ENCODE data around the gene CAMSAP2.

DNA sequence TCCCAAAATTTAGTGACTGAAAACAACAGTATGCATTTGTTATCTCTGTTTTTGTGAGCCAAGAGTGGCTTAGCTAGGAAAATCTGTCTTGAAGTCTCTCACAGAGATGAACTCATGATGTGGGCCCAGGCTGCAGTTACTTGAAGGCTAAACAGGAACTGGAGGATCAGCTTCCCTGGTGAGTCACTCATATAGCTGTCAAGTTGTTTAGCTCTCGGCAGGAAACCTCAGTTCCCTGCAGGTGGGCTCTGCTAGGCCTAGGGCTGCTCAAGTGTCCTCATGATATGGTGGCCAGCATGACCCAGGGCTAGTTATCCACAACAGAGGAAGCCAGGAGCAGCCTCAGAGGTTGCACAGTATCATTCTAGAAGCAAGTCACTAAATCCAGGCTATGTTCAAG is 38.8 kb upstream of the CAMSAP2 start:
- TF ChIP-seq, protein P1, sequence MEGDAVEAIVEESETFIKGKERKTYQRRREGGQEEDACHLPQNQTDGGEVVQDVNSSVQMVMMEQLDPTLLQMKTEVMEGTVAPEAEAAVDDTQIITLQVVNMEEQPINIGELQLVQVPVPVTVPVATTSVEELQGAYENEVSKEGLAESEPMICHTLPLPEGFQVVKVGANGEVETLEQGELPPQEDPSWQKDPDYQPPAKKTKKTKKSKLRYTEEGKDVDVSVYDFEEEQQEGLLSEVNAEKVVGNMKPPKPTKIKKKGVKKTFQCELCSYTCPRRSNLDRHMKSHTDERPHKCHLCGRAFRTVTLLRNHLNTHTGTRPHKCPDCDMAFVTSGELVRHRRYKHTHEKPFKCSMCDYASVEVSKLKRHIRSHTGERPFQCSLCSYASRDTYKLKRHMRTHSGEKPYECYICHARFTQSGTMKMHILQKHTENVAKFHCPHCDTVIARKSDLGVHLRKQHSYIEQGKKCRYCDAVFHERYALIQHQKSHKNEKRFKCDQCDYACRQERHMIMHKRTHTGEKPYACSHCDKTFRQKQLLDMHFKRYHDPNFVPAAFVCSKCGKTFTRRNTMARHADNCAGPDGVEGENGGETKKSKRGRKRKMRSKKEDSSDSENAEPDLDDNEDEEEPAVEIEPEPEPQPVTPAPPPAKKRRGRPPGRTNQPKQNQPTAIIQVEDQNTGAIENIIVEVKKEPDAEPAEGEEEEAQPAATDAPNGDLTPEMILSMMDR (conservative IDR thresholded peaks at IDR 0.05), result no peak
- TF ChIP-seq ZFX (IDR thresholded peaks at IDR 0.05), result no peak
